ENCODE results near the gene NFE2L2.

- no peak for TF ChIP-seq POLR2A (IDR thresholded peaks at IDR 0.05; ENCODE audit: low read length)
- no peak for TF ChIP-seq GATA1 (IDR thresholded peaks at IDR 0.05; ENCODE audit: low read depth, low read length)
These were observed 62.6 kb downstream of the NFE2L2 start for GRCh38 chr2:177201919-177202346.

Measured in erythroblast (primary cell).